Adrenal gland (tissue), 5 donors: ENCODE data around the gene SLC35D3.

Source experiments
- POLR2A ChIP-seq, 2 donors: fragments of 450-650 bp; IDR thresholded peaks; one replicate each; pipeline ENCODE4 v1.6.1; 2017; ENCODE audit warnings: antibody characterized with exemption in 2 of 2, mild to moderate bottlenecking in 2 of 2, moderate library complexity in 1 of 2
- TF ChIP-seq, protein P1 (sequence below), 6 experiments: fragments of 450-650 bp in 4 of 6; fragments of 200-600 bp in 2 of 6; sonication (generic) in 1 of 6; IDR thresholded peaks; 1 replicate in 5 of 6; 2 replicates in 1 of 6; pipeline versions ENCODE4 v1.5.1 to v1.8.0; 2016 to 2021; ENCODE audit warnings: antibody characterized with exemption in 6 of 6, mild to moderate bottlenecking in 2 of 6, moderate library complexity in 1 of 6
- donor health status: DM: no; HTN: no; CAD: no.

- TF ChIP-seq, protein P1, sequence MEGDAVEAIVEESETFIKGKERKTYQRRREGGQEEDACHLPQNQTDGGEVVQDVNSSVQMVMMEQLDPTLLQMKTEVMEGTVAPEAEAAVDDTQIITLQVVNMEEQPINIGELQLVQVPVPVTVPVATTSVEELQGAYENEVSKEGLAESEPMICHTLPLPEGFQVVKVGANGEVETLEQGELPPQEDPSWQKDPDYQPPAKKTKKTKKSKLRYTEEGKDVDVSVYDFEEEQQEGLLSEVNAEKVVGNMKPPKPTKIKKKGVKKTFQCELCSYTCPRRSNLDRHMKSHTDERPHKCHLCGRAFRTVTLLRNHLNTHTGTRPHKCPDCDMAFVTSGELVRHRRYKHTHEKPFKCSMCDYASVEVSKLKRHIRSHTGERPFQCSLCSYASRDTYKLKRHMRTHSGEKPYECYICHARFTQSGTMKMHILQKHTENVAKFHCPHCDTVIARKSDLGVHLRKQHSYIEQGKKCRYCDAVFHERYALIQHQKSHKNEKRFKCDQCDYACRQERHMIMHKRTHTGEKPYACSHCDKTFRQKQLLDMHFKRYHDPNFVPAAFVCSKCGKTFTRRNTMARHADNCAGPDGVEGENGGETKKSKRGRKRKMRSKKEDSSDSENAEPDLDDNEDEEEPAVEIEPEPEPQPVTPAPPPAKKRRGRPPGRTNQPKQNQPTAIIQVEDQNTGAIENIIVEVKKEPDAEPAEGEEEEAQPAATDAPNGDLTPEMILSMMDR (IDR thresholded peaks at IDR 0.05) = no peak
- TF ChIP-seq POLR2A (IDR thresholded peaks at IDR 0.05) = no peak
Observed at GRCh38 chr6:136920671-136921380, 1.3 kb upstream of the SLC35D3 start.
